IMR-90 (cell line): ENCODE data around the gene ATG10.

Experiments
- CTCF ChIP-seq: conservative IDR thresholded peaks from 2 replicates; pipeline ENCODE4 v1.5.1; 2012; ENCODE audit warnings: mild to moderate bottlenecking, low read depth, low read length, improper control_type of control experiment
- FOS ChIP-seq: fragments of 150-350 bp; IDR thresholded peaks from 2 replicates; pipeline ENCODE4 v1.6.1; 2016; ENCODE audit warnings: low read depth, low read length
- MAFK ChIP-seq: IDR thresholded peaks from 2 replicates; pipeline ENCODE4 v1.6.1; 2012; ENCODE audit warnings: low read depth, low read length, improper control_type of control experiment
- POLR2A ChIP-seq: IDR thresholded peaks from 2 replicates; pipeline ENCODE4 v1.6.1; 2012; ENCODE audit warnings: mild to moderate bottlenecking, low read depth, low read length
- RAD21 ChIP-seq: IDR thresholded peaks from 2 replicates; pipeline ENCODE4 v1.6.1; 2012; ENCODE audit warnings: low read length, improper control_type of control experiment
- RCOR1 ChIP-seq: IDR thresholded peaks from 2 replicates; pipeline ENCODE4 v1.6.1; 2012; ENCODE audit warnings: mild to moderate bottlenecking, low read length, improper control_type of control experiment; ENCODE audit not compliant: insufficient replicate concordance
- RFX5 ChIP-seq: IDR thresholded peaks from 2 replicates; pipeline ENCODE4 v1.8.0; 2012; ENCODE audit warnings: low read depth, mild to moderate bottlenecking, low read length, moderate library complexity
- TF ChIP-seq, protein P1 (sequence below): fragments of 150-350 bp; IDR thresholded peaks from 2 replicates; pipeline ENCODE4 v1.6.1; 2016; ENCODE audit warnings: low read depth, mild to moderate bottlenecking, low read length, moderate library complexity, borderline replicate concordance

GRCh38 chr5:82066791-82067190, 95.0 kb downstream of the ATG10 start:
- TF ChIP-seq CTCF = no peak
- TF ChIP-seq RAD21 = no peak
- TF ChIP-seq RFX5 = no peak
- no peak for TF ChIP-seq POLR2A
- TF ChIP-seq, protein P1, sequence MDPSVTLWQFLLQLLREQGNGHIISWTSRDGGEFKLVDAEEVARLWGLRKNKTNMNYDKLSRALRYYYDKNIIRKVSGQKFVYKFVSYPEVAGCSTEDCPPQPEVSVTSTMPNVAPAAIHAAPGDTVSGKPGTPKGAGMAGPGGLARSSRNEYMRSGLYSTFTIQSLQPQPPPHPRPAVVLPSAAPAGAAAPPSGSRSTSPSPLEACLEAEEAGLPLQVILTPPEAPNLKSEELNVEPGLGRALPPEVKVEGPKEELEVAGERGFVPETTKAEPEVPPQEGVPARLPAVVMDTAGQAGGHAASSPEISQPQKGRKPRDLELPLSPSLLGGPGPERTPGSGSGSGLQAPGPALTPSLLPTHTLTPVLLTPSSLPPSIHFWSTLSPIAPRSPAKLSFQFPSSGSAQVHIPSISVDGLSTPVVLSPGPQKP = no peak
- TF ChIP-seq RCOR1 = no peak
- no peak for TF ChIP-seq FOS
- TF ChIP-seq MAFK = no peak
